Skin epidermis (tissue), 12 donors: Measurements from ENCODE around the gene TFG.
A peak's percentile ranks its signal among the peaks of the same experiment; 100 is the strongest.

ENCODE experiments used
- H3K27ac ChIP-seq, 21 experiments: fragments of 200-600 bp; sonication (generic) in 11 of 21; one replicate each; pipeline ENCODE4 v1.5.0; 2020; ENCODE audit warnings: mild to moderate bottlenecking in 3 of 21, inconsistent platforms in 2 of 21, moderate library complexity in 2 of 21
- H3K4me3 ChIP-seq, 7 experiments: fragments of 200-600 bp; sonication (generic) in 2 of 7; one replicate each; pipeline ENCODE4 v1.5.0; 2020; ENCODE audit warnings: inconsistent platforms in 2 of 7, mild to moderate bottlenecking in 2 of 7, moderate library complexity in 1 of 7

The TFG gene

GRCh38 chr3:100748220-100748619 is 38.9 kb downstream of the TFG start:
- H3K27ac ChIP-seq: no peak overlapping the region

GRCh38 chr3:100748967-100749366 is 39.7 kb downstream of the TFG start:
- Histone ChIP-seq H3K27ac (no peak overlapping the region), H3K4me3 (no peak overlapping the region)

More at GRCh38 chr3:100748220-100748619, 38.9 kb downstream of the TFG start:
- H3K4me3 ChIP-seq: no peak overlapping the region

GRCh38 chr3:100753846-100754245 is 44.6 kb downstream of the TFG start:
- Histone ChIP-seq H3K27ac (no peak overlapping the region), H3K4me3 (no peak overlapping the region)

GRCh38 chr3:100754563-100755334 is 45.5 kb downstream of the TFG start:
- H3K4me3 ChIP-seq: no peak overlapping the region
- H3K27ac ChIP-seq: no peak overlapping the region

- Histone ChIP-seq H3K27ac (peak overlapping the region in 2 of 21 experiments; percentile 2 to 25), H3K4me3 (no peak overlapping the region)
Observed at GRCh38 chr3:100756441-100756840, 47.1 kb downstream of the TFG start.

GRCh38 chr3:100759159-100759558 is 49.9 kb downstream of the TFG start:
- Histone ChIP-seq H3K4me3 (no peak overlapping the region), H3K27ac (no peak overlapping the region)

- Histone ChIP-seq H3K27ac (peak overlapping the region in 1 of 21 experiments; percentile 9), H3K4me3 (no peak overlapping the region)
Observed at GRCh38 chr3:100759950-100760349, 50.7 kb downstream of the TFG start.

- H3K27ac ChIP-seq: peak overlapping the region in 1 of 21 experiments; percentile 9
- H3K4me3 ChIP-seq: no peak overlapping the region
Observed at GRCh38 chr3:100760377-100760776, 51.1 kb downstream of the TFG start.

- Histone ChIP-seq H3K4me3 (no peak overlapping the region), H3K27ac (no peak overlapping the region)
Observed at GRCh38 chr3:100761211-100761942, 52.1 kb downstream of the TFG start.

- Histone ChIP-seq H3K4me3 (no peak overlapping the region), H3K27ac (no peak overlapping the region)
Observed at GRCh38 chr3:100761951-100762350, 52.7 kb downstream of the TFG start.

GRCh38 chr3:100765437-100765975 is 56.2 kb downstream of the TFG start:
- Histone ChIP-seq H3K27ac (no peak overlapping the region), H3K4me3 (no peak overlapping the region)

GRCh38 chr3:100766069-100766468 is 56.8 kb downstream of the TFG start:
- H3K27ac ChIP-seq: no peak overlapping the region
- no peak overlapping the region for H3K4me3 ChIP-seq

GRCh38 chr3:100769693-100770092 is 60.4 kb downstream of the TFG start:
- Histone ChIP-seq H3K27ac (no peak overlapping the region), H3K4me3 (no peak overlapping the region)

GRCh38 chr3:100775226-100775625 is 65.9 kb downstream of the TFG start:
- no peak overlapping the region for H3K27ac ChIP-seq
- no peak overlapping the region for H3K4me3 ChIP-seq

- no peak overlapping the region for H3K27ac ChIP-seq
- H3K4me3 ChIP-seq: no peak overlapping the region
Observed at GRCh38 chr3:100775669-100776068, 66.4 kb downstream of the TFG start.

- H3K4me3 ChIP-seq: no peak overlapping the region
- H3K27ac ChIP-seq: no peak overlapping the region
Observed at GRCh38 chr3:100776097-100776729, 66.9 kb downstream of the TFG start.

- H3K27ac ChIP-seq: no peak overlapping the region
- no peak overlapping the region for H3K4me3 ChIP-seq
Observed at GRCh38 chr3:100776746-100777145, 67.5 kb downstream of the TFG start.

GRCh38 chr3:100777271-100777670 is 68.0 kb downstream of the TFG start:
- Histone ChIP-seq H3K4me3 (no peak overlapping the region), H3K27ac (no peak overlapping the region)

GRCh38 chr3:100779480-100779879 is 70.2 kb downstream of the TFG start:
- H3K4me3 ChIP-seq: no peak overlapping the region

GRCh38 chr3:100780071-100780622 is 70.9 kb downstream of the TFG start:
- Histone ChIP-seq H3K27ac (no peak overlapping the region), H3K4me3 (no peak overlapping the region)

More at GRCh38 chr3:100779480-100779879, 70.2 kb downstream of the TFG start:
- no peak overlapping the region for H3K27ac ChIP-seq
